Midbrain (tissue), 1 donor: ENCODE measurements around the gene KCNJ10.

Experiments used
- DNase-seq: peaks from one replicate; lab custom pipeline; 2025; lab: John Stamatoyannopoulos, UW

KCNJ10 gene

DNA sequence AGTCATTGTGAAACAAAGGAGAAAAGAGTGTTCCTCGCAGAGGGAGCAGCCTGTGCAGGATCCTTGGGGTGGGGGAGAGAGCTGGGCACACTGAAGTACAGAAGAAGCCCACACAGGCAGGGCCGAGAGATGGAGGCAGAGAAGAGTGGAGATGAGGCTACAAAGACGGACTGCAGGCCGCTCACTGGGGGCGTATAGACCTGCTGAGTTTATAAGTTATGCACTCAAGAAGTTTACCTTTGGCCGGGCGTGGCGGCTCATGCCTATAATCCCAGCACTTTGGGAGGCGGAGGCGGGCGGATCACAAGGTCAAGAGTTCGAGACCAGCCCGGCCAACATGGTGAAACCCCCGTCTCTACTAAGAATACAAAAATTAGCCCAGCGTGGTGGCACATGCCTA lies 108.3 kb downstream of the KCNJ10 start:
- DNase-seq: no peak

DNA sequence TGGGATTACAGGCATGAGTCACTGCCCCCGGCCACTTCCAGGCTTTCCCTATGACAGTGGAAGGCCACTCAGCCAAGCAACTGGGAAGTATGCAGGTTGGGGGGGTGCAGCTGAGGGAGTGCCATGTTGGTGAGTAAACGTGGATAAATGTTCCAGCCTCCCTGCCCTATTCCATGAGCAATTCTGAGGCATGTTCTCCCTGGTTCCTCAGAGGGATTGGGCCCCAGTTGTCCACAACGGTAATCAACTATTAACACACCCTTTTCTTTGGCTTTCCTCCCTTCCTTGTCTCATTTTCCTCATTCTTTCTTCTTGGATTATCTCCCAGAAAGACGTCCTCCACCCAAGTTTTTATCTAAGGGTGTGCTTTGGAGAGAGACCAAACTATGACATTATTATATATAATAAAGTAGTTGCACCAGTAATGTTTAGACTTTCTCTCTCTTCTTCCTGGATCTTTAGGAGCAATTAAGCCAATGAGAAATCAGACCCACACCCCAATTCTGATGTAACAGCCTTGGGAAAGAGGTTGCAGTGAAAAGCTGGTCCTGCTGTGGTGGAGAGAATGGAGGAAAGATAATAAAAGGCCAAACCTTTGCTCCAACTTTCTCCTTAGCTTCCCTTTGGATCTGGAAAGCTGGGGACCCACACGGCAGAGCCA lies 109.1 kb downstream of the KCNJ10 start:
- DNase-seq: no peak

DNA sequence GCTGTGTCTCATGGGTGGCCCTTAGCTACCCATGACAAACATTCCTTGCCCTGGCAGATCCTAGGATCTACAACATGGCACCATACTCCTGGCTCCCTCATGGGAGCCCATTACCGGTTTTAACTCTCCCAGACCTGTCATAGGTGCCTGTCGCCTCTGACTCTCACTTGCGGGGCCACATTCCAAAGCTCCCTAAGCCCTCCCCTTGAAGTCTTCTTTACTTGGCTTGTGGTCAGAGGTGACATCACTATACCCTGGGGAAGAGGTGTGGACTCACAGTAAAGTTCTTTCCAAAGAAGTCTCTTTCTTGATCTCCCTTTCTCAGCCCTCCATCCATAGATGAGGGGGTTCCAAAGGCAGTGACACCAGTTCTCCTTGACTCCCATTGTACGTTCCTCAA lies 110.5 kb downstream of the KCNJ10 start:
- DNase-seq: no peak

DNA sequence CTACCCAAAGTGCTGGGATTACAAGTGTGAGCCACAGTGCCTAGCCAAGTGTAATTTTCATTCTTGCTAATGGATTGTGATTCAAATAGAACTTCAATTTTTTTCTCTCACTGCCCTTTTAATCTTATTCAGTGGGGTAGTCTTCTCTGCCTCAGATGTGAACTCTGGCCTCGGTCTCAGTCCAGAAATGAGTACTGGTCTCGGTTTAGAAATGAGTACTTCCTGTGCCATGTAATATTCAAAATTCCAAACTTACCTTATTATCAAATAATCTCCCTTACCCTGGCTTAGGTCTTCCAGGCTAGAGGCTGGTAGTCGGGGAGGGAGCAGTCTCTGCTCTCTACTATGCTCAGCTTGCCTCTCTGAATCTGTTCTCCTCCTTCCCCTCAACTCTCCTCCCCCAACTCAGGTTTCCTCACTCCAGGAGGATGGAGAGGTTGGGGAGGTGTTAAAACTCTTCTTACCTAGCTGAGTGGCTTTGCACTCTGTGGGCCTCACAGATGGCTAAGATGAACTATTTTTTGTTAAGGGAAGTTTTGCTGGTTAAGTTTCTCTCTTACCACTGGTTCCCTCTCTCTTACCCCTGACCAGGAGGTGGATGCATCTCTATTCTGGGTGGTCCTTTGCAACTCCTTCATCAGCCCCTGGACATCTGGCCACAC lies 111.1 kb downstream of the KCNJ10 start:
- DNase-seq: no peak

DNA sequence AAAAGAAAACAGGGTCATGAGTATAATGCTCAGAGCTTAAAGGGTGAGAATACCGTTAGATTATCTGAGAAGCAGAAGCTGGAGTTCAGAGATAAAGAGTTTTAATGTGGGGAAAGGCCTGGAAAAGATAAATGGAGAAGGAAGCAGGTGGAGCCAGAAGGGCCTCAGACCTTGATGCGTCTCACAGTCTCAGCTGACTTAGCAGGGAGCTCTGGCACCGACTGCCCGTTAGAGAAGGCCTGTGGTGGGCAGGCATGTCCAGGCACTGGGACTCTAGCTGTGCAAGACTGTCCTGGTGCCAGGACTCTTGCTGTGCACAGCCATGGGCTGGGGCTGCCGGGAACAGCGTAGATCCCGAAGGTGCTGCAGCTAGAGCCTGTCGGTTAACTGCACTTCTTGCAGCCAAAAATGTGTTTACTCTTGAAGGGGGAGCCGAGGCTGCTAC lies 112.1 kb downstream of the KCNJ10 start:
- DNase-seq: no peak

DNA sequence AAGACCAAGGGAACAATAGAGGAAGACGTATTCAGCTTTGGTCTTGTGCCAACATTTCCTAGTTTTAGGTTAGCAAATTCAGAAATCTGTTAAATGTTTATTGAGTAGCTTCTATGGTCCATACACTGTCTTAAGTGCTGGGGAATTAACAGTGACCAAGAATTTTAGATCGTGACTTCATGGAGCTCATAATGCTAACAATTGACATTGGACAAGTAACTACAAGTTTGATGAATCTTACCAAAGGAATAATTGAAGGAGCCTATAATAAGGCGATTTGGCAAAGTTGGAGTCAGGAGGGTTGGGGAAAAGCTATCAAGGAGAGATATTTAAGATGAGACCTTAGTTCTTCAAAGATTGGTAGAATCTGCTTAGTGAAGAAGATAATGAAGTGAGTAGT lies 114.5 kb downstream of the KCNJ10 start:
- no peak for DNase-seq

DNA sequence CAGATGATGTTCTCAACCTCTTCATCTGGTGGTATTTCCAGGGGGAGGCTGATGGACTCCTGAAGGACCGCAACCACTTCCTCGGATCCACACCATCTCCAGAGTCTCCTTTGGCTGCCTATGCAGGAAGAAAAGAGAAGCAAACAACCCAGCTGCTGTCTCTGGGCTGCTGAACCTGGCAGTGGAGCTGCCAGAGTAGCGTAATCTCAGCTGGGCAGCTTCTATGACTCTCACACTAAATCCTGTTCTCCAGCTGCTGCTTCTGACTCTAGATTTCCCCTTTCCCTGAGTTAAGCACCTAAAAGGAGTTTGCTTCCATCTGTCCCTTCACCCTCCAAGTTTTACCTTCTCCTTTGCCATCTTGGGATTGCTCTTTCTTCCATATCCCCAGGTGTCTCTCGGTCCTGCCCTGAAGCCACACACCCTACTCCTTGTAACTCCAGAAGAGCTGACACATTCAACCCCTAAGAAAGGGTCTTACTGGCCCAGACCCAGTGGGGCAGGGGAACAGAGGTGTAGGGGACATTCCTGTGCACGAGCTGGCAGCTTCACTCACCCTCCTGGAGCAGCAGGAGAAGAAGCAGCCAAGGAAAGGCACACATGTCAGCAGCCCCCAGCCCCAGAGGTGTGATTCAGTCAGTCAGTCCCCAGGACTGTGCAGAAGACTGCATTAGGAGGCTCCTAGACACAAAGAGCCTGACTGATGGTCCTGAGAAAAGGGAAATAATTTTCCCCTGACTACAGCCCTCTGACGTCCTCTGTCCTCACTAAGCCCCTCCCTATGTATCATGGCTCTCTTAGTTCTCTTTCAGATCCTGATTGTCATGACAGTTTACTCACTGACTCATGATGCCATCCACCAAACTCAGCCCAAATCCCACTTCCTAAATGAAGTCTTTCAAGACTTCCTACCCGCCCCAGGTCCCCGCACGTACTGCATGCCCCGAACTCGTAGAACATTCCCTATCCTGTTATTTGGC lies 116.1 kb downstream of the KCNJ10 start, which contains the start of gene SLAMF9:
TSS of gene SLAMF9 (minus strand) at position 702 of the 980 bp plus-strand sequence. CDS start at position 602, 100 bp downstream.
- no peak for DNase-seq

DNA sequence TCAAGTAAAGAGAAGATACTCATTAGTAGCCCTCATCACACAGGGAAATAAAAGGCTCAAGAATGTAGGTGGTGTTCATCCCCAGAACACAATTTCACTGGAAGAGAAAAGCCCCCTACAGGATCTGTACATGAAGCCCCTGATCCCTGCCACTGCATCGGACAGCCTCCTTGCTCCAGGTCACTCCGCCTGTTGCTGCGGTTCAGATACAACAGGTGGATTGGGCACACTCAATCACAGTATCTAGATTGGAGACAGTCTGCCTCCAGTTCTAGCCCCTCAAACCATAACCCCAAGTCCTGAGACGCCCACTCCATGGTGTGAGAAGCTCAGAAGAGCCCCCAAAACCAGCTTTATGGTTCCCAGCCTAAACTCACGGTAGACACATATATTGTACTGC lies 117.0 kb downstream of the KCNJ10 start:
- DNase-seq: no peak

DNA sequence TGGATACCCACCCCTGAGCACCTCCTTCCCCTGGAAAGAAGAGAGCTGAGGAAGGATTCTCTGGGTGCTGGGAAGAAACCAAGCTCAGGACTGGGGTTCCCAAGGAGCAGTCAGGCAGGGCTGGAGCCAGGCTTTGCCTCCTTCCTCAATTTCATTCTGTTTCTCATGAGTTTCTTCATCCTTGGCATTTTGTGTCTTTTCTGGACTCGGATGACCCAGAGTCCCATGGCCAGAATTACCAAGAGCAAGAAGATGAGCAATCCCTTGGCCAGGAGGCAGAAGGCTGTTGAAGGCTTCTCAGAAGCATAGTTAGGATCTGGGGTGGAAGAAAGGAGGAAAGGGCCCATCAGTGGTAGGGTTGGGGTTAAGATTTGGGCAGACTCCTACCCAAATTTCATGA lies 118.4 kb downstream of the KCNJ10 start:
- no peak for DNase-seq

DNA sequence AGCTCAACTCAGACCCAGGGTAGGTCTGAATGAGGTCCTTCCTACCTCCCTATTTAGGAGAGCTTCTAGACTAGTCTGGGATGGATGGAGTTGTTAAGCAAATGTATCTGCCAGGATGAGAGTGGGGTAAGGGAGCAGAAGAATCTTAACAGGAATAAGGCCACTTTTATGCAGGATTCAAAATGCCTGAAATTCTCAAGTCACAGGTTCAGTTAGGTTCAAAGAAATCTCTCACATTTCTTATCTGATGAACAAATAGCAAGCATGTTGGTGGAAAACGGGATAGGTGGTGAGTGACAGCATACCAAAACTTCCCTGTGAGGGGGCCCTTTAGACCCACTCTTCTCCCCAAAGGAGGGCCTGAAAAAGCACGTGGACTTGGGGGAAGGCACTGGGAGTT lies 118.9 kb downstream of the KCNJ10 start:
- no peak for DNase-seq

DNA sequence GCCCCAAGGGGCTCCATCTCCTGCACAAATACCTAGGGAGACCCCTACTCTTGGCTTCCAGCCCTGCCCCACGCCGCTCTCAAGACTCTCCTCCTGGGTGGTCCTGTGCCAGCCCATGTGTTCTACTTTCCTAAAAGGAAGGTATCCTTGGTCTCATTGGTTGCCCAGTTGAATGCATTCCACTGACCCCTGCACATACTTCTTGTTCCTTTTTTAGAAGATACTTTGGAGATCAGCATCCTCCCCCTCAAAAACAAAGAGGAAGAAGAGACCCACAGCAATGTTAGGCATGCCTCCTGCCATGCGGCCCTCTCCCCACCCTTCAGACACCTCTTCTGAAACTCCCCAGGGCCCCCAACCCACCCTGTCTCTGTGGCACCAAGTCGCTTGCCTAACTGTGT lies 120.0 kb downstream of the KCNJ10 start:
- DNase-seq: no peak

DNA sequence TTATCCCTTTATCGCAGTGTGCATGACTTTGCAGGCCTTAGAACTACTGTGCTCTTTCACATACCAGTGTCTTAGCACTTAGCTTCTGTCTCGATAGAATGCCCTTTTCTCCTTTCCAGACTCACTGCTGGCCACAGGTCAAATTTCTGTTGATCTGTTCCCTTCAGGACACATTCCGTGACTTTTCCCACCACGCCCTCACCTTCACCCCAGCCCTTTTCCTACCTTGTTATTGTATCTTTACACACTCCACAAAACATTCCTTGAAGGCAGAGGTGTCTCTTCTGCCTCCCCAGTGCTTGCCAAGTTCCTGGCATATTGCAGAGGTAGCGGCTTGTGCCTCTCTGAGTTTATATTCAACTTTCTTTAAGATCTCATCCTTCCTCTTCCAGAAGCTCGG lies 120.8 kb downstream of the KCNJ10 start:
- no peak for DNase-seq
